Adrenal gland (tissue), 5 donors: Measurements from ENCODE around the gene ANKRD16.
"Not testable (repeated sequence)": the region's sequence is repeated elsewhere in the genome, so short reads cannot be mapped to it uniquely, and the experiment has no call there.

Source experiments
- POLR2A ChIP-seq, 2 donors: fragments of 450-650 bp; IDR thresholded peaks; one replicate each; pipeline ENCODE4 v1.6.1; 2017; ENCODE audit warnings: antibody characterized with exemption in 2 of 2, mild to moderate bottlenecking in 2 of 2, moderate library complexity in 1 of 2
- TF ChIP-seq, protein P1 (sequence below), 6 experiments: fragments of 450-650 bp in 4 of 6; fragments of 200-600 bp in 2 of 6; sonication (generic) in 1 of 6; IDR thresholded peaks; 1 replicate in 5 of 6; 2 replicates in 1 of 6; pipeline versions ENCODE4 v1.5.1 to v1.8.0; 2016 to 2021; ENCODE audit warnings: antibody characterized with exemption in 6 of 6, mild to moderate bottlenecking in 2 of 6, moderate library complexity in 1 of 6
- donor health status: DM: no; HTN: no; CAD: no.

DNA sequence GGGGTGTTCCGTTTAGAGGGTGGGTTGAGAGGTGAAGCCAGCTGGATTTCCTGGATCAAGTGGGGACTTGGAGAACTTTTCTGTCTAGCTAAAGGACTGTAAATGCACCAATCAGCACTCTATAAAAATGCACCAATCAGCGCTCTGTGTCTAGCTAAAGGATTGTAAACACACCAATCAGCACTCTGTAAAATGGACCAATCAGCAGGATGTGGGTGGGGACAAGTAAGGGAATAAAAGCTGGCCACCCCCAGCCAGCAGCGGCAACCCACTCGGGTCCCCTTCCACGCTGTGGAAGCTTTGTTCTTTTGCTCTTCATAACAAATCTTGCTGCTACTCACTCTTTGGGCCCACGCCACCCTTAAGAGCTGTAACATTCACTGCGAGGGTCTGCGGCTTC lies 21.3 kb downstream of the ANKRD16 start:
- TF ChIP-seq, protein P1, sequence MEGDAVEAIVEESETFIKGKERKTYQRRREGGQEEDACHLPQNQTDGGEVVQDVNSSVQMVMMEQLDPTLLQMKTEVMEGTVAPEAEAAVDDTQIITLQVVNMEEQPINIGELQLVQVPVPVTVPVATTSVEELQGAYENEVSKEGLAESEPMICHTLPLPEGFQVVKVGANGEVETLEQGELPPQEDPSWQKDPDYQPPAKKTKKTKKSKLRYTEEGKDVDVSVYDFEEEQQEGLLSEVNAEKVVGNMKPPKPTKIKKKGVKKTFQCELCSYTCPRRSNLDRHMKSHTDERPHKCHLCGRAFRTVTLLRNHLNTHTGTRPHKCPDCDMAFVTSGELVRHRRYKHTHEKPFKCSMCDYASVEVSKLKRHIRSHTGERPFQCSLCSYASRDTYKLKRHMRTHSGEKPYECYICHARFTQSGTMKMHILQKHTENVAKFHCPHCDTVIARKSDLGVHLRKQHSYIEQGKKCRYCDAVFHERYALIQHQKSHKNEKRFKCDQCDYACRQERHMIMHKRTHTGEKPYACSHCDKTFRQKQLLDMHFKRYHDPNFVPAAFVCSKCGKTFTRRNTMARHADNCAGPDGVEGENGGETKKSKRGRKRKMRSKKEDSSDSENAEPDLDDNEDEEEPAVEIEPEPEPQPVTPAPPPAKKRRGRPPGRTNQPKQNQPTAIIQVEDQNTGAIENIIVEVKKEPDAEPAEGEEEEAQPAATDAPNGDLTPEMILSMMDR (IDR thresholded peaks at IDR 0.05): not testable (repeated sequence)
- TF ChIP-seq POLR2A (IDR thresholded peaks at IDR 0.05): not testable (repeated sequence)
